GM10248 (cell line): Measurements from ENCODE around the gene RAB11A.
A peak's percentile ranks its signal among the peaks of the same experiment; 100 is the strongest.

Source experiments
- CTCF ChIA-PET: fragments of 300-600 bp; sonication (Branson Sonifier 250); formaldehyde crosslinking; extraction: SDS; loops from one replicate; lab custom pipeline; 2021; ENCODE audit warnings: antibody characterized with exemption; lab: Yijun Ruan, JAX
- POLR2A ChIA-PET: fragments of 350-650 bp; sonication (Branson Sonifier 250); formaldehyde crosslinking; extraction: SDS; loops from one replicate; lab custom pipeline; 2020; ENCODE audit warnings: antibody characterized with exemption; lab: Yijun Ruan, JAX
- DNase-seq: peaks from one replicate; pipeline ENCODE4 v3.0.0; 2012; ENCODE audit errors: extremely low spot score
- TF ChIP-seq, protein P1 (sequence below): IDR thresholded peaks from 2 replicates; pipeline ENCODE4 v1.5.1; 2012; ENCODE audit warnings: mild to moderate bottlenecking, low read depth; ENCODE audit errors: extremely low read depth, missing control alignments, control extremely low read depth

The RAB11A gene

DNA sequence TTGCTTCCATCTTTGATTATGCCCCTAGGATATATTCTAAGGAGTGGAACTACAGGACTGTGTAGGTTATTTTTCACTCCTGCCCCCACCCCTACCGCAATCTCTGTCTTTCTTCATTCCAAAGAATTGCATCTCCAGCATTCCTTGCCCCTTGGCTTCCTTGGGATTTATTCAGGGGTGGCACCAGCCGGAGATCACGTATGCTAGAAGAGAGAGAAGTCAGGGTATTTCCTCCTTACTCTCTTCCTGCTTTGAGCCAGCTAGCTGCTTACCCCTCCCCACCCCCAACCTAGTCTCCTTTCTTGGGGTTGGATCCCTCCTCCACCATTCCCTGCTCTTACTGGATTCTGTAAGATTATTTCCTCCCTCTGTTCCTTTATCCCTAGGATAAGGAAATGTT lies 42.2 kb upstream of the RAB11A start:
- CTCF ChIA-PET, result interaction anchor here (0.7 to 1.6 kb wide), 3 partner anchors 10 to 23 kb away, joined by 3 to 5 read pairs (median 3); no protein-coding TSS in a partner anchor
- POLR2A ChIA-PET, result no interaction called here
- TF ChIP-seq, protein P1, sequence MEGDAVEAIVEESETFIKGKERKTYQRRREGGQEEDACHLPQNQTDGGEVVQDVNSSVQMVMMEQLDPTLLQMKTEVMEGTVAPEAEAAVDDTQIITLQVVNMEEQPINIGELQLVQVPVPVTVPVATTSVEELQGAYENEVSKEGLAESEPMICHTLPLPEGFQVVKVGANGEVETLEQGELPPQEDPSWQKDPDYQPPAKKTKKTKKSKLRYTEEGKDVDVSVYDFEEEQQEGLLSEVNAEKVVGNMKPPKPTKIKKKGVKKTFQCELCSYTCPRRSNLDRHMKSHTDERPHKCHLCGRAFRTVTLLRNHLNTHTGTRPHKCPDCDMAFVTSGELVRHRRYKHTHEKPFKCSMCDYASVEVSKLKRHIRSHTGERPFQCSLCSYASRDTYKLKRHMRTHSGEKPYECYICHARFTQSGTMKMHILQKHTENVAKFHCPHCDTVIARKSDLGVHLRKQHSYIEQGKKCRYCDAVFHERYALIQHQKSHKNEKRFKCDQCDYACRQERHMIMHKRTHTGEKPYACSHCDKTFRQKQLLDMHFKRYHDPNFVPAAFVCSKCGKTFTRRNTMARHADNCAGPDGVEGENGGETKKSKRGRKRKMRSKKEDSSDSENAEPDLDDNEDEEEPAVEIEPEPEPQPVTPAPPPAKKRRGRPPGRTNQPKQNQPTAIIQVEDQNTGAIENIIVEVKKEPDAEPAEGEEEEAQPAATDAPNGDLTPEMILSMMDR, result no peak
- no peak for DNase-seq

GRCh38 chr15:65828585-65828984 lies 40.7 kb upstream of the RAB11A start:
- POLR2A ChIA-PET, result no interaction called here
- CTCF ChIA-PET, result interaction anchor here (0.7 to 1.9 kb wide), 17 partner anchors 9 to 191 kb away, joined by 3 to 12 read pairs (median 3); partner anchors contain the start of gene DENND4A
- TF ChIP-seq, protein P1, result no peak
- DNase-seq, result no peak

DNA sequence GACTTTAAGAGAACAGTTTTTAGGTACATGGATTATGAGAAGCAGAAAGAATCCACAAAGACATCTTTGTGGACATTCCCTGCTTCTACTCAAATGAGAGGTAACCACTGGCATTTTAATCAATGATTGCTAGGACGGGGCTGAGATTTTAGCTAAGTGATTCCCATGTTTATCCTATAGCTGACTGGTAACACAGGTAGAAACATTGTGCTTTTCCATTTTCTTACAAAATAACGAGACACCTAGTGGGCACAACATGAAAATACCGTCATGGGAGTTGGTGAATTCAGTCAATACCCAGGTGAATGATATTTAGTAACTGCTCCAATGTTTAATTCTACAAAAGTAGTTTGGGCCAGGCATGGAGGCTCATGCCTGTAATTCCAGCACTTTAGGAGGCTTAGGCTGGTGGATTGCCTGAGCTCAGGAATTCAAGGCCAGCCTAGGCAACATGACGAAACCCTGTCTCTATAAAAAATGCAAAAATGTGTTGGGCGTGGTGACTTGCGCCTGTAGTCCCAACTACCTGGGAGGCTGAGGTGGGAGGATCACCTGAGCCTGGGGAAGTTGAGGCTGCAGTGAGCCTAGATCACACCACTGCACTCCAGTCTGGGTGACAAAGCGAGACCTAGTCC lies 40.0 kb upstream of the RAB11A start:
- ChIA-PET CTCF (interaction anchor here (0.7 to 1.9 kb wide), 17 partner anchors 9 to 192 kb away, joined by 3 to 12 read pairs (median 3); partner anchors contain the start of gene DENND4A), POLR2A (no interaction called here)
- TF ChIP-seq, protein P1, result peak; percentile 59
- peak; percentile 34 for DNase-seq

- peak; percentile 32 for DNase-seq
- POLR2A ChIA-PET, result no interaction called here
- TF ChIP-seq, protein P1, result no peak
- CTCF ChIA-PET, result interaction anchor here (0.7 to 6.5 kb wide), 11 partner anchors 9 to 195 kb away, joined by 3 to 45 read pairs (median 7); partner anchors contain the start of gene RAB11A
Measured at GRCh38 chr15:65832549-65833364, 36.5 kb upstream of the RAB11A start.

GRCh38 chr15:65833501-65834205 lies 35.6 kb upstream of the RAB11A start:
- DNase-seq, result no peak
- POLR2A ChIA-PET, result no interaction called here
- TF ChIP-seq, protein P1, result no peak
- CTCF ChIA-PET, result interaction anchor here (0.8 to 6.5 kb wide), 11 partner anchors 8 to 196 kb away, joined by 3 to 45 read pairs (median 7); partner anchors contain the start of gene RAB11A
